ENCODE results near the gene ELL. TPM values are rescaled to one million over a fixed set of nuclear protein-coding genes. Genes with fewer than 3 reads are reported as not detected.

The ELL gene
- total and polyA plus RNA-seq, 9 of the 15 experiments (the other 6 are each of a cell fraction or from before 2014, with no cell fraction given) = 0.24 to 22.5 (median 4.1) TPM

DNA sequence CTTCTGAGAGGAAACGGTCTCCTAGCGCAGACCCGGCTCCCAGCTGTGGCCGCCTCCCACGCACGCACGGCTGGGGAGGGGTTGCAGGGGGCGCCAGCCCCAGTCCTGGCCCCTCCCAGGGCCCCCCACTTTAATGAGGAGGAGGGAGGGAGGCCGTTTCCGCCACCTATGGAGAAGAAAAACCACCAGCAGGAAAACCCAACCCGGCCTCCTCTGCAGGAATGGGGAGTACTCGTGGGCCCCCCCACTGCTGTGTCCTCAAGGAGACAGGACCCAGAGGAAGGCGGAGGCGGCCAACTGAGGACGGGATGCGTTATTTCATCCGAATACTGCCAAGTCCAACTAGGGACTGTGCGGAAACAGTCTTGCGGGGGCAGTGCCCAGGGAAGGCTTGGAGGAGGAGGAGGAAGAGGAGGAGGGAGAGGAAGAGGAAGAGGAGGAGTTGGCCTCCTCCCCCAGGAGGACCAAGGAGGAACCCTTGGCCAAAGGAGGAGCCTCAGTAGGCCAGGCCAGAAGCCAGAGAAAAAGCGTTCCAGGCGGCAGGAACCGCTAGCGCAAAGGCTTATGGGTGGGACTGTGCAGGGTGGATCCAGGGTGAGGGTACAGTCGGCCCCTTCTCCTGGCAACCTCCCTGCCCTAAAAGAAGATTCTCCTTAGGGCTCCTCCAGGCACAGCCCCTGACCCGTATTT is 106.5 kb downstream of the ELL start (continued):
- TF ChIP-seq ZNF518B (CRISPR knock-in tag; IDR thresholded peaks at IDR 0.05) = no peak; the same call in 1 of the 2 replicates
- no peak for TF ChIP-seq SIRT6 (IDR thresholded peaks at IDR 0.05; ENCODE audit: low read depth, low read length)
- 0 out of 2 replicates have a peak, but pooled peaks have one; percentile 69 for TF ChIP-seq ELF4 (CRISPR knock-in tag; IDR thresholded peaks at IDR 0.05)
- TF ChIP-seq TSHZ1 (CRISPR knock-in tag; IDR thresholded peaks at IDR 0.05) = peak; percentile 66
- TF ChIP-seq ELF1 (tag; IDR thresholded peaks at IDR 0.05) = no peak
- TF ChIP-seq ZBTB9 (CRISPR knock-in tag; IDR thresholded peaks at IDR 0.05) = peak; percentile 90
- no peak for TF ChIP-seq SNIP1 (IDR thresholded peaks at IDR 0.05; ENCODE audit: low read depth)
- TF ChIP-seq DIDO1 (tag; IDR thresholded peaks at IDR 0.05; ENCODE audit: low read depth) = no peak
- peak; percentile 64; the same call in 1 of the 2 replicates for TF ChIP-seq ZNF766 (CRISPR knock-in tag; conservative IDR thresholded peaks at IDR 0.05)
- no peak for TF ChIP-seq PURB (CRISPR knock-in tag; IDR thresholded peaks at IDR 0.05; ENCODE audit: low read depth)
- no peak for TF ChIP-seq ZNF184 (CRISPR knock-in tag; IDR thresholded peaks at IDR 0.05)
- no peak for TF ChIP-seq CBX2 (IDR thresholded peaks at IDR 0.05; ENCODE audit: insufficient read depth, low read length, poor library complexity, severe bottlenecking)
- TF ChIP-seq, protein P1, sequence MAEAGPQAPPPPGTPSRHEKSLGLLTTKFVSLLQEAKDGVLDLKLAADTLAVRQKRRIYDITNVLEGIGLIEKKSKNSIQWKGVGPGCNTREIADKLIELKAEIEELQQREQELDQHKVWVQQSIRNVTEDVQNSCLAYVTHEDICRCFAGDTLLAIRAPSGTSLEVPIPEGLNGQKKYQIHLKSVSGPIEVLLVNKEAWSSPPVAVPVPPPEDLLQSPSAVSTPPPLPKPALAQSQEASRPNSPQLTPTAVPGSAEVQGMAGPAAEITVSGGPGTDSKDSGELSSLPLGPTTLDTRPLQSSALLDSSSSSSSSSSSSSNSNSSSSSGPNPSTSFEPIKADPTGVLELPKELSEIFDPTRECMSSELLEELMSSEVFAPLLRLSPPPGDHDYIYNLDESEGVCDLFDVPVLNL (CRISPR knock-in tag; IDR thresholded peaks at IDR 0.05; ENCODE audit: low read depth) = no peak
- peak; percentile 94 for TF ChIP-seq DMBX1 (CRISPR knock-in tag; IDR thresholded peaks at IDR 0.05; ENCODE audit: borderline replicate concordance)
- TF ChIP-seq SMARCC2 (IDR thresholded peaks at IDR 0.05; ENCODE audit: low read depth) = no peak; the same call in 1 of the 2 replicates
- no peak for TF ChIP-seq HNRNPH1 (optimal IDR thresholded peaks at IDR 0.05; ENCODE audit: low read depth, low read length)
